HEK293T (cell line): ENCODE measurements around the gene IL17D.

ENCODE experiments used
- ARNT ChIP-seq: fragments of 450-650 bp; IDR thresholded peaks from 2 replicates; pipeline ENCODE4 v1.6.1; 2017; ENCODE audit warnings: mild to moderate bottlenecking
- BHLHE40 ChIP-seq: fragments of 450-650 bp; IDR thresholded peaks from 2 replicates; pipeline ENCODE4 v1.6.1; 2016; ENCODE audit warnings: mild to moderate bottlenecking, moderate library complexity, borderline replicate concordance
- CTBP1 ChIP-seq: fragments of 450-650 bp; IDR thresholded peaks from 2 replicates; pipeline ENCODE4 v1.6.1; 2016; ENCODE audit warnings: borderline replicate concordance
- ELF4 ChIP-seq: fragments of 450-650 bp; IDR thresholded peaks from 2 replicates; pipeline ENCODE4 v1.6.1; 2017; ENCODE audit warnings: antibody characterized with exemption
- FOXA1 ChIP-seq: fragments of 450-650 bp; IDR thresholded peaks from 2 replicates; pipeline ENCODE4 v1.6.1; 2016; ENCODE audit warnings: mild to moderate bottlenecking
- FOXM1 ChIP-seq: fragments of 450-650 bp; IDR thresholded peaks from 2 replicates; pipeline ENCODE4 v1.6.1; 2017; ENCODE audit warnings: mild to moderate bottlenecking, borderline replicate concordance
- HDGF ChIP-seq: fragments of 450-650 bp; IDR thresholded peaks from 2 replicates; pipeline ENCODE4 v1.6.1; 2017; ENCODE audit warnings: antibody characterized with exemption, borderline replicate concordance
- L3MBTL2 ChIP-seq: fragments of 450-650 bp; conservative IDR thresholded peaks from 2 replicates; pipeline ENCODE4 v1.6.1; 2016; ENCODE audit warnings: mild to moderate bottlenecking
- NFRKB ChIP-seq: fragments of 450-650 bp; IDR thresholded peaks from 2 replicates; pipeline ENCODE4 v1.6.1; 2016; ENCODE audit warnings: mild to moderate bottlenecking, moderate library complexity
- SP1 ChIP-seq: fragments of 450-650 bp; IDR thresholded peaks from 2 replicates; pipeline ENCODE4 v1.6.1; 2017
- TARDBP ChIP-seq: fragments of 450-650 bp; IDR thresholded peaks from 2 replicates; pipeline ENCODE4 v1.6.1; 2016
- ZNF384 ChIP-seq: fragments of 450-650 bp; IDR thresholded peaks from 2 replicates; pipeline ENCODE4 v1.6.1; 2016
- TF ChIP-seq, protein P1 (sequence below): fragments of 450-650 bp; IDR thresholded peaks from 2 replicates; pipeline ENCODE4 v1.6.1; 2016

DNA sequence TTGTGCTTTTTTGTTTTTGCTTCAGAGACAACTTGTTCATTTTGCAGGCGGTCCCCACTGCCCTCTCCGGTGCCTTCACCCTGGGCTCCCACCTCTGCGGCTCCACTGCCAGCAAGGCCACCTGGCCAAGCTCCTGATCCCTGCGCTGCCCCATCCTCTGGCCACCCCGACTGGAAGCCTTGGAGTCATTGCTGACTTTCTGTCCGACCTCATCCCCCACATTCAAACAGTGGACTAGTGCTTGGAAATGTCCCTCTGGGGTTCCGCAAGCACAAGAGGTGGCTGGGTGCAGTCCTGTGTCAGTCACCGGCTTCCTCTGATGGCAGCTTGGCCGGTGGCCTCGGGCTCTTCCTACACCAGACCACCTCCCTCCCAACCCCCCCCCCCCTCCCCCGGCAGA lies 17.0 kb downstream of the IL17D start:
- no peak for TF ChIP-seq BHLHE40
- TF ChIP-seq SP1, result no peak
- TF ChIP-seq FOXM1, result no peak
- no peak for TF ChIP-seq ZNF384
- TF ChIP-seq CTBP1, result no peak
- TF ChIP-seq NFRKB, result no peak
- TF ChIP-seq HDGF, result no peak
- no peak for TF ChIP-seq TARDBP
- no peak for TF ChIP-seq L3MBTL2
- no peak for TF ChIP-seq ARNT
- TF ChIP-seq FOXA1, result no peak
- TF ChIP-seq, protein P1, sequence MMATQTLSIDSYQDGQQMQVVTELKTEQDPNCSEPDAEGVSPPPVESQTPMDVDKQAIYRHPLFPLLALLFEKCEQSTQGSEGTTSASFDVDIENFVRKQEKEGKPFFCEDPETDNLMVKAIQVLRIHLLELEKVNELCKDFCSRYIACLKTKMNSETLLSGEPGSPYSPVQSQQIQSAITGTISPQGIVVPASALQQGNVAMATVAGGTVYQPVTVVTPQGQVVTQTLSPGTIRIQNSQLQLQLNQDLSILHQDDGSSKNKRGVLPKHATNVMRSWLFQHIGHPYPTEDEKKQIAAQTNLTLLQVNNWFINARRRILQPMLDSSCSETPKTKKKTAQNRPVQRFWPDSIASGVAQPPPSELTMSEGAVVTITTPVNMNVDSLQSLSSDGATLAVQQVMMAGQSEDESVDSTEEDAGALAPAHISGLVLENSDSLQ, result no peak
- TF ChIP-seq ELF4, result no peak
